K562 (cell line): ENCODE results near the gene MIEF2. TPM values are rescaled to one million over a fixed set of nuclear protein-coding genes. Genes with fewer than 3 reads are reported as not detected.

ENCODE experiments used
- ATAC-seq: fragments of 200-7000 bp; cut with Tn5 transposase; 3 replicates; pipeline ENCODE4 v1.9.1; 2020; ENCODE audit warnings: moderate library complexity
- BruUV-seq: library from RNA; stranded (reverse); fragments of 400-500 nt; replicated peaks from 2 replicates; lab custom pipeline; 2021; lab: Mats Ljungman, UMichigan
- CTCF ChIA-PET: fragments of 300-600 bp; formaldehyde crosslinking; extraction: SDS; loops from one replicate; lab custom pipeline; 2021; ENCODE audit warnings: low intra/inter-chr PET ratio; lab: Yijun Ruan, JAX
- POLR2A ChIA-PET: fragments of 300-600, 350-650 bp; sonication (Branson Sonifier 250); formaldehyde crosslinking; extraction: SDS; loops from one replicate; lab custom pipeline; 2021; ENCODE audit warnings: antibody characterized with exemption, inconsistent platforms; lab: Yijun Ruan, JAX
- DNase-seq, 4 experiments: peaks; one replicate each; pipeline versions ENCODE4 v3.0.0 to v3.0.0-alpha.2; 2011 to 2018; ENCODE audit warnings: low spot score in 3 of 4, mixed read lengths in 3 of 4; ENCODE audit errors: extremely low read depth in 1 of 4
- FAIRE-seq: peaks from 2 replicates; lab custom pipeline; 2011; peaks lifted over from hg19 to GRCh38; lab: Jason Lieb, UNC
- H2AFZ ChIP-seq: 2 replicates; pipeline ENCODE4 v1.6.0; 2011; ENCODE audit warnings: low read depth, low read length, control low read depth, inconsistent platforms
- H3K27ac ChIP-seq: fragments of 200-600 bp; 3 replicates; pipeline ENCODE4 v1.8.0; 2011; ENCODE audit warnings: low read depth, mild to moderate bottlenecking, control low read depth, inconsistent platforms, low read length, moderate library complexity, mixed read lengths; ENCODE audit errors: extremely low read depth
- H3K27me3 ChIP-seq, 2 experiments: fragments of 300-600 bp in 1 of 2; 2 replicates in 1 of 2; 3 replicates in 1 of 2; pipeline versions ENCODE4 v1.6.0 to v1.8.0; 2011; ENCODE audit warnings: inconsistent platforms in 2 of 2, low read length in 2 of 2, mild to moderate bottlenecking in 1 of 2, mixed read lengths in 1 of 2, moderate library complexity in 1 of 2; ENCODE audit not compliant: control insufficient read depth in 2 of 2, insufficient read depth in 2 of 2
- H3K36me3 ChIP-seq: fragments of 300-600 bp; 3 replicates; pipeline ENCODE4 v1.8.0; 2011; ENCODE audit warnings: mild to moderate bottlenecking, low read length, inconsistent platforms; ENCODE audit not compliant: control insufficient read depth, insufficient read depth
- H3K4me1 ChIP-seq, 2 experiments: fragments of 200-600 bp in 1 of 2; replicated peaks in 1 of 2; 2 replicates in 1 of 2; 3 replicates in 1 of 2; pipeline versions ENCODE4 v1.5.1 to v1.8.0; 2011; ENCODE audit warnings: inconsistent platforms in 2 of 2, low read length in 2 of 2, mild to moderate bottlenecking in 1 of 2, mixed read lengths in 1 of 2, moderate library complexity in 1 of 2; ENCODE audit not compliant: control insufficient read depth in 2 of 2, insufficient read depth in 2 of 2
- H3K4me2 ChIP-seq: 2 replicates; pipeline ENCODE4 v1.6.1; 2011; ENCODE audit warnings: low read length, control low read depth, inconsistent platforms, mixed read lengths; ENCODE audit not compliant: insufficient read depth
- H3K4me3 ChIP-seq: fragments of 200-600 bp; sonication (generic), shearing (Covaris generic); 2 replicates; pipeline ENCODE4 v1.5.1; 2016; ENCODE audit warnings: control low read depth, inconsistent platforms
- H3K79me2 ChIP-seq: fragments of 200-600 bp; 3 replicates; pipeline ENCODE4 v1.8.0; 2011; ENCODE audit warnings: low read length, inconsistent platforms; ENCODE audit not compliant: control insufficient read depth, insufficient read depth
- H3K9ac ChIP-seq, 2 experiments: 2 replicates each; pipeline versions ENCODE4 v1.6.0 to v1.6.1; 2011; ENCODE audit warnings: low read depth in 2 of 2, low read length in 2 of 2, control low read depth in 1 of 2, inconsistent platforms in 1 of 2, mild to moderate bottlenecking in 1 of 2, mixed read lengths in 1 of 2; ENCODE audit not compliant: insufficient read depth in 1 of 2
- H3K9me1 ChIP-seq: one replicate; pipeline ENCODE4 v1.6.0; 2011; ENCODE audit warnings: inconsistent platforms, mild to moderate bottlenecking, low read length, moderate library complexity; ENCODE audit not compliant: control insufficient read depth, insufficient read depth
- H3K9me3 ChIP-seq: replicated peaks from 2 replicates; pipeline ENCODE4 v1.5.1; 2011; ENCODE audit warnings: low read depth, low read length, inconsistent platforms; ENCODE audit not compliant: control insufficient read depth, insufficient read depth
- H4K20me1 ChIP-seq: replicated peaks from 2 replicates; pipeline ENCODE4 v1.6.1; 2011; ENCODE audit warnings: low read length, inconsistent platforms, mixed read lengths; ENCODE audit not compliant: control insufficient read depth, insufficient read depth
- BRF2 ChIP-seq: IDR thresholded peaks from 3 replicates; pipeline ENCODE4 v1.6.1; 2011; ENCODE audit warnings: borderline replicate concordance, mild to moderate bottlenecking; ENCODE audit not compliant: insufficient read length, insufficient read depth
- CTCF ChIP-seq, 3 experiments: IDR thresholded peaks in 2 of 3; conservative IDR thresholded peaks in 1 of 3; 2 replicates each; pipeline ENCODE4 v1.5.1; 2011 to 2012; ENCODE audit warnings: low read length in 3 of 3, mild to moderate bottlenecking in 3 of 3, control low read depth in 2 of 3, improper control_type of control experiment in 1 of 3, inconsistent platforms in 1 of 3, low read depth in 1 of 3, mixed read lengths in 1 of 3, moderate library complexity in 1 of 3; ENCODE audit not compliant: insufficient read depth in 2 of 3
- DEAF1 ChIP-seq: fragments of 450-650 bp; formaldehyde crosslinking; IDR thresholded peaks from 2 replicates; pipeline ENCODE4 v1.4.0; 2020; ENCODE audit warnings: mild to moderate bottlenecking, moderate library complexity
- GTF2B ChIP-seq: IDR thresholded peaks from 2 replicates; pipeline ENCODE4 v1.6.1; 2011; ENCODE audit not compliant: insufficient read length; ENCODE audit errors: extremely low read depth
- ID3 ChIP-seq, 2 experiments: fragments of 250-450 bp in 1 of 2; fragments of 450-650 bp in 1 of 2; sonication (Bioruptor Pico) in 1 of 2; IDR thresholded peaks; 2 replicates each; pipeline versions ENCODE4 v1.6.1 to v1.8.0; 2016 to 2021; ENCODE audit warnings: mild to moderate bottlenecking in 2 of 2, moderate library complexity in 2 of 2, missing compliant biosample characterization in 1 of 2, missing genetic modification characterization in 1 of 2
- NFYB ChIP-seq: IDR thresholded peaks from 2 replicates; pipeline ENCODE4 v1.6.1; 2011; ENCODE audit warnings: mild to moderate bottlenecking, moderate library complexity; ENCODE audit not compliant: insufficient read length; ENCODE audit errors: extremely low read depth
- RCOR1 ChIP-seq, 2 experiments: IDR thresholded peaks; 2 replicates each; pipeline ENCODE4 v1.6.1; 2012; ENCODE audit warnings: low read depth in 2 of 2, low read length in 2 of 2, borderline replicate concordance in 1 of 2, improper control_type of control experiment in 1 of 2
- ZNF780A ChIP-seq: fragments of 250-450 bp; sonication (Bioruptor Pico); IDR thresholded peaks from 2 replicates; pipeline ENCODE4 v1.5.0; 2021; ENCODE audit warnings: mild to moderate bottlenecking
- WGBS: fragments of 100-300 bp; shearing (Covaris generic); methylation state at CpG from one replicate; pipeline ENCODE4 v1.1.6; 2016; ENCODE audit warnings: low coverage, mixed read lengths; ENCODE audit not compliant: insufficient coverage; ENCODE audit errors: missing lambda C conversion rate; 5-methylcytosine and 5-hydroxymethylcytosine counted together
- in situ Hi-C: fragments of 300-500 bp; cut with MboI; formaldehyde crosslinking; loops from 4 replicates; pipeline ENCODE4 v1.15.0; 2018; ENCODE audit warnings: inconsistent platforms, mixed read lengths
- intact Hi-C: fragments of 100-400 bp; cut with micrococcal nuclease; formaldehyde crosslinking; loops from 2 replicates; pipeline ENCODE4 v1.14.2; 2022
- polyA plus RNA-seq, 8 experiments: library from polyadenylated mRNA; depleted of rRNA in 4 of 8; stranded (reverse) in 5 of 8; unstranded in 3 of 8; fragments of >200 nt; fragmentation: Nextera tagmentation in 2 of 8; fragmentation: Illumina TruSeq in 1 of 8; extraction: Ambion mirVana in 2 of 8; extraction: Trizol in 1 of 8; gene quantifications; 2 replicates each; pipeline versions ENCODE4 v1.2.1 to v1.2.3, GENCODE V29; 2011 to 2014; ENCODE audit warnings: inconsistent platforms in 1 of 8, missing spikeins in 1 of 8
- total RNA-seq, 7 experiments: library from RNA; depleted of rRNA in 6 of 7; stranded (reverse); fragments of >200 nt in 6 of 7; fragmentation: Illumina TruSeq in 2 of 7; extraction: Trizol in 2 of 7; gene quantifications; 2 replicates each; pipeline versions ENCODE4 v1.2.1 to v1.2.3, GENCODE V29; 2011 to 2021; ENCODE audit warnings: low replicate concordance in 1 of 7

Gene MIEF2
- total and polyA plus RNA-seq, 9 of the 15 experiments (the other 6 are each of a cell fraction or from before 2014, with no cell fraction given), result 0.10 to 8.2 (median 2.4) TPM

GRCh38 chr17:18248300-18248731 lies 12.1 kb upstream of the MIEF2 start (continued):
- TF ChIP-seq DEAF1 (CRISPR knock-in tag), result peak; percentile 43
- TF ChIP-seq CTCF (IDR thresholded peaks at IDR 0.05 in 2 of 3, conservative IDR thresholded peaks at IDR 0.05 in 1 of 3; ENCODE audit: insufficient read depth in 2 of 3, low read depth in 1 of 3, low read length in 3 of 3), result peak; percentile 69 to 83 (median 70)
- 0 out of 4 replicates have a peak, but pooled peaks of 1 of the 2 experiments have one; percentile 9 for TF ChIP-seq RCOR1 (IDR thresholded peaks at IDR 0.05; ENCODE audit: borderline replicate concordance in 1 of 2, low read depth in 2 of 2, low read length in 2 of 2)

GRCh38 chr17:18248811-18249210 lies 11.7 kb upstream of the MIEF2 start:
- no peak overlapping the region for H3K9ac ChIP-seq
- intact Hi-C loops, result loop anchor here (5.0 kb wide), 1 partner anchor 68 kb away; the partner anchor contains the start of gene SMCR8
- no peak for ATAC-seq
- FAIRE-seq, result no peak
- H3K9me3 ChIP-seq, result no peaks in the 10 kb centered on the region
- H3K79me2 ChIP-seq, result no peaks in the 10 kb centered on the region
- TF ChIP-seq NFYB, result no peak
- no peak for TF ChIP-seq BRF2
- TF ChIP-seq ZNF780A (CRISPR knock-in tag), result no peak
- no peak for TF ChIP-seq GTF2B
- TF ChIP-seq ID3 (CRISPR knock-in tag; IDR thresholded peaks at IDR 0.05), result no peak
- TF ChIP-seq ID3 (tag; IDR thresholded peaks at IDR 0.05), result no peak
- TF ChIP-seq, all 486 proteins: peak for 0
- Histone ChIP-seq H3K4me2 (no peak overlapping the region), H3K27ac (no peak overlapping the region), H3K4me1 (peaks cover 3 to 28% of the 10 kb centered on the region in 2 experiments; a peak in 4 of 5 replicates), H3K27me3 (no peaks in the 10 kb centered on the region), H3K36me3 (peaks cover 69% of the 10 kb centered on the region; the same call in 2 of the 3 replicates), H3K4me3 (no peak overlapping the region), H4K20me1 (peaks cover 3% of the 10 kb centered on the region; the same call in 1 of the 2 replicates), H3K9me1 (peaks cover 2% of the 10 kb centered on the region), H2AFZ (no peak overlapping the region)
- in situ Hi-C loops, result no loop called here
- 100% methylated on average over 3 of the region's 7 CpGs for WGBS
- ChIA-PET POLR2A (interaction anchor here (0.6 kb wide), 1 partner anchor 21 kb away, joined by 3 read pairs; no protein-coding TSS in a partner anchor), CTCF (no interaction called here)
- no peak for DNase-seq
- no TSS peak for BruUV-seq
